Left ventricle myocardium inferior (tissue), 1 donor: ENCODE data around the gene WFDC8. TPM values are rescaled to one million over a fixed set of nuclear protein-coding genes. Genes with fewer than 3 reads are reported as not detected.

Experiments
- DNase-seq: peaks from one replicate; pipeline ENCODE4 v3.0.0-alpha.2; 2020
- H3K27ac ChIP-seq: fragments of 200-600 bp; replicated peaks from 2 replicates; pipeline ENCODE4 v1.8.0; 2021
- H3K27me3 ChIP-seq: fragments of 200-600 bp; 2 replicates; pipeline ENCODE4 v1.8.0; 2021; ENCODE audit warnings: low read depth
- H3K36me3 ChIP-seq: fragments of 200-600 bp; 2 replicates; pipeline ENCODE4 v1.8.0; 2021
- H3K4me1 ChIP-seq: fragments of 200-600 bp; 2 replicates; pipeline ENCODE4 v1.8.0; 2021
- H3K4me3 ChIP-seq: fragments of 200-600 bp; 2 replicates; pipeline ENCODE4 v1.8.0; 2021; ENCODE audit warnings: mild to moderate bottlenecking, moderate library complexity
- H3K9me3 ChIP-seq: fragments of 200-600 bp; replicated peaks from 2 replicates; pipeline ENCODE4 v1.8.0; 2021
- intact Hi-C: fragments of 100-400 bp; cut with micrococcal nuclease; formaldehyde crosslinking; loops from one replicate; pipeline ENCODE4 v1.11.0; 2022
- total RNA-seq: library from RNA; stranded (reverse); fragmentation: NEBNext Ultra II Directional; extraction: Animal tissue kit (Norgen Biotek cat#: 25700); gene quantifications from one replicate; pipeline ENCODE4 v1.2.1, GENCODE V29; 2021
- TF ChIP-seq, protein P1 (sequence below): fragments of 200-600 bp; IDR thresholded peaks from 2 replicates; pipeline ENCODE4 v1.8.0; 2021; ENCODE audit warnings: antibody characterized with exemption, mild to moderate bottlenecking, borderline replicate concordance
- donor health status: DM: no; HTN: yes; CAD: no; lungs with severe emphysema.

WFDC8 gene
- total RNA-seq, 1 donor from 2014 or later: not detected

DNA sequence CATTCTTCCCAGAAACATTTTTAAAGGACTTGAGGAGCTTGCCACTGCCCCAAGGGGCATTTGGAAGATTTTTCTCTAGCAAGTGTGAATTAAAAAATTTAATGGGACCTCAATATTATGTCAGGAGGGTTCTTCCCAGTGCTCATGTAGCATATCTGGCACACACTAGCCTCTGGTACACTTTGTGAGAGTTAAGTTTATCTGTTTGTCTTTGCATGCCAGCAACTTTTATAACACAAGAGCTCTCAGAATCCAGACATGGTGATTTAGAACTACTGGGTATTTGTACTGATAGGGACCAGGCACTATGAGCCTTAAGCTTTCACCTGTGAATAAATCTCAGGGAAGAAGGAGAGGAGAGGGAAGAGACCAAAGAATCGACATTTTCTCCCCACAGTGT lies 76.5 kb downstream of the WFDC8 start:
- Histone ChIP-seq H3K4me1 (peaks cover 16% of the 10 kb centered on the region), H3K9me3 (no peaks in the 10 kb centered on the region), H3K4me3 (no peak overlapping the region), H3K27ac (no peak overlapping the region), H3K36me3 (no peaks in the 10 kb centered on the region), H3K27me3 (peaks cover 55% of the 10 kb centered on the region)
- intact Hi-C loops: no loop called here
- TF ChIP-seq, protein P1, sequence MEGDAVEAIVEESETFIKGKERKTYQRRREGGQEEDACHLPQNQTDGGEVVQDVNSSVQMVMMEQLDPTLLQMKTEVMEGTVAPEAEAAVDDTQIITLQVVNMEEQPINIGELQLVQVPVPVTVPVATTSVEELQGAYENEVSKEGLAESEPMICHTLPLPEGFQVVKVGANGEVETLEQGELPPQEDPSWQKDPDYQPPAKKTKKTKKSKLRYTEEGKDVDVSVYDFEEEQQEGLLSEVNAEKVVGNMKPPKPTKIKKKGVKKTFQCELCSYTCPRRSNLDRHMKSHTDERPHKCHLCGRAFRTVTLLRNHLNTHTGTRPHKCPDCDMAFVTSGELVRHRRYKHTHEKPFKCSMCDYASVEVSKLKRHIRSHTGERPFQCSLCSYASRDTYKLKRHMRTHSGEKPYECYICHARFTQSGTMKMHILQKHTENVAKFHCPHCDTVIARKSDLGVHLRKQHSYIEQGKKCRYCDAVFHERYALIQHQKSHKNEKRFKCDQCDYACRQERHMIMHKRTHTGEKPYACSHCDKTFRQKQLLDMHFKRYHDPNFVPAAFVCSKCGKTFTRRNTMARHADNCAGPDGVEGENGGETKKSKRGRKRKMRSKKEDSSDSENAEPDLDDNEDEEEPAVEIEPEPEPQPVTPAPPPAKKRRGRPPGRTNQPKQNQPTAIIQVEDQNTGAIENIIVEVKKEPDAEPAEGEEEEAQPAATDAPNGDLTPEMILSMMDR: no peak
- DNase-seq: no peak

Other genes starting within 250 kb of the WFDC8 start
- gene SDC4, start 230.9 kb downstream of the WFDC8 start, total RNA-seq: 77.4 TPM
- gene SYS1, start 216.1 kb downstream of the WFDC8 start, total RNA-seq: 20.8 TPM
- gene TP53TG5, start 201.0 kb downstream of the WFDC8 start, total RNA-seq: 0.80 TPM
- 362 TPM for gene DBNDD2, start 171.0 kb downstream of the WFDC8 start, total RNA-seq
- 126 TPM for gene PIGT, start 163.1 kb downstream of the WFDC8 start, total RNA-seq
- gene WFDC2, start 109.5 kb downstream of the WFDC8 start, total RNA-seq: not detected
- not detected for gene SPINT3, start 63.7 kb downstream of the WFDC8 start, total RNA-seq
- not detected for gene WFDC6, start 39.8 kb downstream of the WFDC8 start, total RNA-seq
- gene EPPIN, start 31.9 kb downstream of the WFDC8 start, total RNA-seq: not detected
- gene WFDC10A, start 50.5 kb upstream of the WFDC8 start, total RNA-seq: not detected
- gene WFDC9, start 52.0 kb upstream of the WFDC8 start, total RNA-seq: not detected
- not detected for gene WFDC11, start 91.0 kb upstream of the WFDC8 start, total RNA-seq
- gene WFDC13, start 122.8 kb upstream of the WFDC8 start, total RNA-seq: not detected
- gene WFDC10B, start 125.7 kb upstream of the WFDC8 start, total RNA-seq: not detected
- gene SPINT4, start 143.1 kb upstream of the WFDC8 start, total RNA-seq: not detected
- gene WFDC3, start 212.6 kb upstream of the WFDC8 start, total RNA-seq: 0.55 TPM
- 22.2 TPM for gene DNTTIP1, start 212.7 kb upstream of the WFDC8 start, total RNA-seq
- 0.91 TPM for gene UBE2C, start 233.4 kb upstream of the WFDC8 start, total RNA-seq
- 0.33 TPM for gene TNNC2, start 248.0 kb upstream of the WFDC8 start, total RNA-seq